SK-N-SH (cell line): Measurements from ENCODE around the gene SCGN. TPM values are rescaled to one million over a fixed set of nuclear protein-coding genes. Genes with fewer than 3 reads are reported as not detected.

Experiments
- CTCF ChIA-PET: fragments of 300-600, 350-600 bp; formaldehyde crosslinking; extraction: SDS; loops from one replicate; lab custom pipeline; 2021; lab: Yijun Ruan, JAX
- POLR2A ChIA-PET: fragments of 350-600 bp; sonication (Branson Sonifier 250); formaldehyde crosslinking; extraction: SDS; loops from one replicate; lab custom pipeline; 2020; ENCODE audit warnings: antibody characterized with exemption, inconsistent platforms; lab: Yijun Ruan, JAX
- DNase-seq: peaks from one replicate; pipeline ENCODE4 v3.0.0; 2012
- H2AFZ ChIP-seq: fragments of 200-600 bp; sonication (generic); 2 replicates; pipeline ENCODE4 v1.8.1; 2016; ENCODE audit warnings: antibody characterized with exemption, mild to moderate bottlenecking, low read depth
- H3F3A ChIP-seq: fragments of 200-600 bp; sonication (generic); replicated peaks from 2 replicates; pipeline ENCODE3; 2016; ENCODE audit warnings: antibody characterized with exemption, mild to moderate bottlenecking; ENCODE audit not compliant: insufficient read depth
- H3K27ac ChIP-seq, 2 experiments: fragments of 200-500 bp in 1 of 2; fragments of 200-600 bp in 1 of 2; sonication (Bioruptor generic) in 1 of 2; sonication (generic), shearing (Covaris generic) in 1 of 2; 2 replicates each; pipeline versions ENCODE4 v1.5.1 to v1.6.1; 2014 to 2016; ENCODE audit warnings: low read depth in 2 of 2, inconsistent platforms in 1 of 2, low read length in 1 of 2, mild to moderate bottlenecking in 1 of 2, mixed read lengths in 1 of 2
- H3K27me3 ChIP-seq: fragments of 200-600 bp; sonication (generic), shearing (Covaris generic); 2 replicates; pipeline ENCODE4 v1.6.1; 2016; ENCODE audit warnings: mixed run types; ENCODE audit not compliant: insufficient read depth
- H3K36me3 ChIP-seq, 2 experiments: fragments of 200-500 bp in 1 of 2; fragments of 200-600 bp in 1 of 2; sonication (Bioruptor generic) in 1 of 2; sonication (generic) in 1 of 2; replicated peaks in 1 of 2; 2 replicates each; pipeline versions ENCODE3 to v1.5.1; 2014 to 2016; ENCODE audit warnings: low read length in 1 of 2, mild to moderate bottlenecking in 1 of 2; ENCODE audit not compliant: insufficient read depth in 2 of 2, control insufficient read depth in 1 of 2
- H3K4me1 ChIP-seq, 2 experiments: fragments of 200-500 bp in 1 of 2; fragments of 200-600 bp in 1 of 2; sonication (Bioruptor generic) in 1 of 2; sonication (generic), shearing (Covaris generic) in 1 of 2; 2 replicates each; pipeline versions ENCODE4 v1.5.1 to v1.6.1; 2014 to 2016; ENCODE audit warnings: low read depth in 1 of 2, low read length in 1 of 2, mixed run types in 1 of 2; ENCODE audit not compliant: insufficient read depth in 2 of 2, control insufficient read depth in 1 of 2
- H3K4me2 ChIP-seq: fragments of 200-600 bp; sonication (generic), shearing (Covaris generic); 2 replicates; pipeline ENCODE4 v1.6.1; 2017; ENCODE audit warnings: mixed run types
- H3K4me3 ChIP-seq, 2 experiments: fragments of 200-500 bp in 1 of 2; fragments of 200-600 bp in 1 of 2; sonication (Bioruptor generic) in 1 of 2; sonication (generic), shearing (Covaris generic) in 1 of 2; 2 replicates each; pipeline versions ENCODE4 v1.5.1 to v1.8.1; 2014 to 2016; ENCODE audit warnings: low read depth in 2 of 2, inconsistent platforms in 1 of 2, low read length in 1 of 2, mild to moderate bottlenecking in 1 of 2, mixed read lengths in 1 of 2, moderate library complexity in 1 of 2
- H3K79me2 ChIP-seq: fragments of 200-600 bp; sonication (generic); 2 replicates; pipeline ENCODE4 v1.8.1; 2017; ENCODE audit warnings: mild to moderate bottlenecking; ENCODE audit not compliant: insufficient read depth
- H3K9ac ChIP-seq: fragments of 200-600 bp; sonication (generic); 2 replicates; pipeline ENCODE4 v1.6.1; 2017; ENCODE audit warnings: mixed run types
- H3K9me2 ChIP-seq: fragments of 200-600 bp; sonication (generic); 2 replicates; pipeline ENCODE4 v1.6.1; 2017; ENCODE audit warnings: mixed run types
- H3K9me3 ChIP-seq: fragments of 200-600 bp; sonication (generic); 2 replicates; pipeline ENCODE4 v1.6.1; 2017; ENCODE audit warnings: mixed run types, mild to moderate bottlenecking, moderate library complexity
- H4K20me1 ChIP-seq: fragments of 200-600 bp; sonication (generic); 2 replicates; pipeline ENCODE4 v1.6.1; 2017; ENCODE audit warnings: mild to moderate bottlenecking, mixed run types; ENCODE audit not compliant: insufficient read depth
- CHD2 ChIP-seq: fragments of 150-350 bp; IDR thresholded peaks from 2 replicates; pipeline ENCODE4 v1.6.1; 2018; ENCODE audit warnings: low read length; ENCODE audit not compliant: partially characterized antibody
- EP300 ChIP-seq, 2 experiments: IDR thresholded peaks; 2 replicates each; pipeline versions ENCODE4 v1.4.0 to v1.6.1; 2012; ENCODE audit warnings: borderline replicate concordance in 1 of 2, low read depth in 1 of 2, low read length in 1 of 2
- NFIC ChIP-seq: IDR thresholded peaks from 2 replicates; pipeline ENCODE4 v1.4.0; 2012; ENCODE audit warnings: borderline replicate concordance
- RXRA ChIP-seq: IDR thresholded peaks from 2 replicates; pipeline ENCODE4 v1.4.0; 2012; ENCODE audit warnings: low read depth, mild to moderate bottlenecking, borderline replicate concordance
- SMC3 ChIP-seq: IDR thresholded peaks from 2 replicates; pipeline ENCODE4 v1.6.1; 2012; ENCODE audit warnings: low read depth, low read length, improper control_type of control experiment
- YY1 ChIP-seq: IDR thresholded peaks from 2 replicates; pipeline ENCODE4 v1.4.0; 2012; ENCODE audit warnings: low read depth, mild to moderate bottlenecking
- WGBS: methylation state at CpG from one replicate; pipeline ENCODE4 v1.1.6; 2017; ENCODE audit warnings: low lambda C conversion rate; 5-methylcytosine and 5-hydroxymethylcytosine counted together
- polyA plus RNA-seq, 3 experiments: library from polyadenylated mRNA; depleted of rRNA; stranded (reverse); fragments of >200 nt; gene quantifications; 2 replicates each; pipeline ENCODE4 v1.2.3, GENCODE V29; 2012
- TF ChIP-seq, protein P1 (sequence below): IDR thresholded peaks from 2 replicates; pipeline ENCODE4 v1.6.1; 2012; ENCODE audit warnings: mild to moderate bottlenecking, low read depth, low read length, moderate library complexity
- TF ChIP-seq, protein P2 (sequence below): IDR thresholded peaks from 2 replicates; pipeline ENCODE4 v1.4.0; 2012; ENCODE audit warnings: low read depth
- TF ChIP-seq, protein P3 (sequence below): IDR thresholded peaks from 2 replicates; pipeline ENCODE4 v1.4.0; 2012; ENCODE audit warnings: low read depth, borderline replicate concordance

The SCGN gene
- polyA plus RNA-seq, 1 of the 3 experiments (the other 2 are of a cell fraction) = not detected

DNA sequence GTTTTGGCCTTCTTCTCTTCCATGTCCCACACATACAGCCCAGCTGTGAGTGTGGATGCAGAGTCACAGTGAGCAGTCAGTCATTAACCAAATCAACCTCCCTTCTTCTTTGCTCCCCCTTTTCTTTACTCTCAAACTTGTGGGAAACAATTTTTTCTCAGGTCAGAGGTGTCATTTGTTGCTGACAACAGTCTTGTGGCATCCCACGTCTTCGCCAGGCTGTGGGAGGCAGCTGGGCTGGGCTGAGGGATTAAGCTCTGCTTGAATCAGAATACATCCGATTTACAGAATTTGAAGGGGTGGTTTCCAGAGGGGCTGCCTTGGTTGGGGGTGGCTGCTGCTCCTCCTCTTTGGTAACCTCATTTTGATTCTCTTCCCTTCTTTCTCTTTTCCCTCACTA lies 40.5 kb downstream of the SCGN start:
- CTCF ChIA-PET = interaction anchor here (2.1 kb wide), 1 partner anchor 26 kb away, joined by 7 read pairs; no protein-coding TSS in a partner anchor

DNA sequence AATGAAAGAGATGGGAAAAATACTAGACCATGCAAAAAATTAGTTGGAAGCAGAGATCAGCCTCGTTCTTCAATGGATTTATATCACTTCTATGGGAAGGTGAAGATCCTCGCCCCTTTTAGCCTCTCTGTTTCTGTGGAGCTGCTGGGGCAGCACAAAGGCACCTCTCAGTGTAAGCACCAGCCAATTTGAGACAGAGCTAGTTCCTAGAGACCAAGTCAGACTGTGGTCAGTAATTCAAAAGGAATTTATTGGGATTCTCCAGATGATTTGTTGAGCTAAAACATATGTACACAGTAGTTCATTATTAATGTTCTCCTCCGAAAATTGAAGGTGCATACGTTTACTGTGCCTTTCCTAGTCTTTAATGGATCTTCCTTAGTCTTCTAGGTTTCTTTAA lies 42.4 kb downstream of the SCGN start:
- no peaks in the 10 kb centered on the region for H4K20me1 ChIP-seq
- H3F3A ChIP-seq = no peaks in the 10 kb centered on the region
- no peaks in the 10 kb centered on the region for H3K79me2 ChIP-seq
- H3K4me1 ChIP-seq = no peaks in the 10 kb centered on the region; a peak in 1 of 4 replicates
- TF ChIP-seq EP300 (IDR thresholded peaks at IDR 0.05; ENCODE audit: borderline replicate concordance in 1 of 2, low read depth in 1 of 2, low read length in 1 of 2) (no peak), NFIC (no peak), RXRA (no peak), CHD2 (no peak), YY1 (no peak)
- TF ChIP-seq, protein P1, sequence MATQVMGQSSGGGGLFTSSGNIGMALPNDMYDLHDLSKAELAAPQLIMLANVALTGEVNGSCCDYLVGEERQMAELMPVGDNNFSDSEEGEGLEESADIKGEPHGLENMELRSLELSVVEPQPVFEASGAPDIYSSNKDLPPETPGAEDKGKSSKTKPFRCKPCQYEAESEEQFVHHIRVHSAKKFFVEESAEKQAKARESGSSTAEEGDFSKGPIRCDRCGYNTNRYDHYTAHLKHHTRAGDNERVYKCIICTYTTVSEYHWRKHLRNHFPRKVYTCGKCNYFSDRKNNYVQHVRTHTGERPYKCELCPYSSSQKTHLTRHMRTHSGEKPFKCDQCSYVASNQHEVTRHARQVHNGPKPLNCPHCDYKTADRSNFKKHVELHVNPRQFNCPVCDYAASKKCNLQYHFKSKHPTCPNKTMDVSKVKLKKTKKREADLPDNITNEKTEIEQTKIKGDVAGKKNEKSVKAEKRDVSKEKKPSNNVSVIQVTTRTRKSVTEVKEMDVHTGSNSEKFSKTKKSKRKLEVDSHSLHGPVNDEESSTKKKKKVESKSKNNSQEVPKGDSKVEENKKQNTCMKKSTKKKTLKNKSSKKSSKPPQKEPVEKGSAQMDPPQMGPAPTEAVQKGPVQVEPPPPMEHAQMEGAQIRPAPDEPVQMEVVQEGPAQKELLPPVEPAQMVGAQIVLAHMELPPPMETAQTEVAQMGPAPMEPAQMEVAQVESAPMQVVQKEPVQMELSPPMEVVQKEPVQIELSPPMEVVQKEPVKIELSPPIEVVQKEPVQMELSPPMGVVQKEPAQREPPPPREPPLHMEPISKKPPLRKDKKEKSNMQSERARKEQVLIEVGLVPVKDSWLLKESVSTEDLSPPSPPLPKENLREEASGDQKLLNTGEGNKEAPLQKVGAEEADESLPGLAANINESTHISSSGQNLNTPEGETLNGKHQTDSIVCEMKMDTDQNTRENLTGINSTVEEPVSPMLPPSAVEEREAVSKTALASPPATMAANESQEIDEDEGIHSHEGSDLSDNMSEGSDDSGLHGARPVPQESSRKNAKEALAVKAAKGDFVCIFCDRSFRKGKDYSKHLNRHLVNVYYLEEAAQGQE = no peak
- TF ChIP-seq, protein P2, sequence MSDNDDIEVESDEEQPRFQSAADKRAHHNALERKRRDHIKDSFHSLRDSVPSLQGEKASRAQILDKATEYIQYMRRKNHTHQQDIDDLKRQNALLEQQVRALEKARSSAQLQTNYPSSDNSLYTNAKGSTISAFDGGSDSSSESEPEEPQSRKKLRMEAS = no peak
- TF ChIP-seq, protein P3, sequence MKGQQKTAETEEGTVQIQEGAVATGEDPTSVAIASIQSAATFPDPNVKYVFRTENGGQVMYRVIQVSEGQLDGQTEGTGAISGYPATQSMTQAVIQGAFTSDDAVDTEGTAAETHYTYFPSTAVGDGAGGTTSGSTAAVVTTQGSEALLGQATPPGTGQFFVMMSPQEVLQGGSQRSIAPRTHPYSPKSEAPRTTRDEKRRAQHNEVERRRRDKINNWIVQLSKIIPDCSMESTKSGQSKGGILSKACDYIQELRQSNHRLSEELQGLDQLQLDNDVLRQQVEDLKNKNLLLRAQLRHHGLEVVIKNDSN = no peak
- ChIA-PET POLR2A (no interaction called here), CTCF (interaction anchor here (1.9 kb wide), 1 partner anchor 10 kb away, joined by 5 read pairs; no protein-coding TSS in a partner anchor)
- no peaks in the 10 kb centered on the region for H3K36me3 ChIP-seq
- no peak overlapping the region for H3K27ac ChIP-seq
- DNase-seq = no peak
- 16% methylated on average over 4 of the region's 4 CpGs for WGBS
- no peaks in the 10 kb centered on the region for H3K27me3 ChIP-seq
- H3K9me3 ChIP-seq = no peaks in the 10 kb centered on the region
- no peaks in the 10 kb centered on the region for H3K9me2 ChIP-seq
- H3K4me2 ChIP-seq = no peak overlapping the region
- no peak overlapping the region for H2AFZ ChIP-seq
- H3K4me3 ChIP-seq = no peak overlapping the region
- H3K9ac ChIP-seq = no peak overlapping the region

More for the DNA sequence above, 40.5 kb downstream of the SCGN start:
- Histone ChIP-seq H3K27ac (no peak overlapping the region), H3K36me3 (no peaks in the 10 kb centered on the region), H3K9me2 (no peaks in the 10 kb centered on the region), H3F3A (no peaks in the 10 kb centered on the region), H4K20me1 (no peaks in the 10 kb centered on the region), H3K79me2 (no peaks in the 10 kb centered on the region), H2AFZ (no peak overlapping the region), H3K27me3 (no peaks in the 10 kb centered on the region), H3K9me3 (no peaks in the 10 kb centered on the region), H3K4me3 (no peak overlapping the region), H3K9ac (no peak overlapping the region), H3K4me1 (no peaks in the 10 kb centered on the region; a peak in 1 of 4 replicates), H3K4me2 (no peak overlapping the region)
- no peak for DNase-seq
- POLR2A ChIA-PET = no interaction called here
- 34% methylated on average over 3 of the region's 3 CpGs for WGBS
- TF ChIP-seq SMC3 = no peak
- TF ChIP-seq, all 33 proteins: peak for 0
